Breast epithelium (tissue), 4 donors: ENCODE results near the gene SOCS7. TPM values are rescaled to one million over a fixed set of nuclear protein-coding genes. Genes with fewer than 3 reads are reported as not detected.

ENCODE experiments used
- DNase-seq, 2 donors: peaks; one replicate each; pipeline ENCODE4 v3.0.0-alpha.2; 2019; ENCODE audit warnings: low spot score in 2 of 2
- H3K27ac ChIP-seq, 2 donors: fragments of 200-600 bp; sonication (generic) in 1 of 2; one replicate each; pipeline ENCODE4 v1.5.1; 2016 to 2019; ENCODE audit warnings: mild to moderate bottlenecking in 1 of 2
- H3K27me3 ChIP-seq, 2 donors: fragments of 200-600 bp; sonication (generic) in 1 of 2; one replicate each; pipeline versions ENCODE4 v1.5.1 to v1.6.0; 2017 to 2019; ENCODE audit warnings: control low read depth in 1 of 2, mild to moderate bottlenecking in 1 of 2
- H3K36me3 ChIP-seq: fragments of 200-600 bp; one replicate; pipeline ENCODE4 v1.5.1; 2019
- H3K4me1 ChIP-seq, 2 donors: fragments of 200-600 bp; sonication (generic); one replicate each; pipeline ENCODE4 v1.5.1; 2016 to 2019; ENCODE audit warnings: control low read depth in 1 of 2
- H3K4me3 ChIP-seq, 3 donors: fragments of 200-600 bp; sonication (generic); 1 replicate in 2 of 3; 2 replicates in 1 of 3; pipeline ENCODE4 v1.5.1; 2016 to 2019; ENCODE audit warnings: mild to moderate bottlenecking in 3 of 3, moderate library complexity in 2 of 3
- H3K9me3 ChIP-seq, 2 donors: fragments of 200-600 bp; sonication (generic) in 1 of 2; one replicate each; pipeline ENCODE4 v1.5.1; 2016 to 2019; ENCODE audit warnings: control low read depth in 1 of 2
- CTCF ChIP-seq, 3 donors: fragments of 450-650 bp; IDR thresholded peaks; one replicate each; pipeline ENCODE4 v1.5.1; 2016 to 2017; ENCODE audit warnings: antibody characterized with exemption in 3 of 3, mild to moderate bottlenecking in 3 of 3, moderate library complexity in 3 of 3
- POLR2A ChIP-seq: fragments of 450-650 bp; IDR thresholded peaks from one replicate; pipeline ENCODE4 v1.6.1; 2016; ENCODE audit warnings: antibody characterized with exemption, mild to moderate bottlenecking, moderate library complexity
- POLR2AphosphoS5 ChIP-seq, 3 donors: sonication (generic); formaldehyde crosslinking; IDR thresholded peaks; one replicate each; pipeline ENCODE4 v1.6.1; 2017; ENCODE audit warnings: antibody characterized with exemption in 3 of 3
- intact Hi-C: fragments of 100-400 bp; cut with DNase I; formaldehyde crosslinking; loops from one replicate; pipeline ENCODE4 v1.15.1; 2023; ENCODE audit warnings: low total_unique reads
- total RNA-seq, 3 donors: library from RNA; depleted of rRNA; stranded (reverse); fragments of >200 nt; gene quantifications; one replicate each; pipeline ENCODE4 v1.1.0, GENCODE V29; 2016

The SOCS7 gene
- total RNA-seq, 3 donors from 2014 or later, result 9.9 to 24.0 (median 14.7) TPM

- H3K9me3 ChIP-seq, result no peaks in the 10 kb centered on the region
- H3K27ac ChIP-seq, result peak overlapping the region; percentile 83 to 88
- TF ChIP-seq POLR2AphosphoS5 (IDR thresholded peaks at IDR 0.05) (no peak), CTCF (IDR thresholded peaks at IDR 0.05) (no peak), POLR2A (no peak)
- no peaks in the 10 kb centered on the region for H3K36me3 ChIP-seq
- no peak for DNase-seq
- no peaks in the 10 kb centered on the region for H3K27me3 ChIP-seq
- H3K4me3 ChIP-seq, result peak overlapping the region; percentile 79 to 93 (median 88)
- H3K4me1 ChIP-seq, result peaks cover 10 to 14% of the 10 kb centered on the region in 2 donors
- intact Hi-C loops, result loop anchor here (10.0 kb wide), 1 partner anchor 56 kb away; no protein-coding TSS in a partner anchor
Measured at GRCh38 chr17:38428643-38429371, 77.2 kb downstream of the SOCS7 start.

- DNase-seq, result no peak
- intact Hi-C loops, result loop anchor here (10.0 kb wide), 1 partner anchor 55 kb away; no protein-coding TSS in a partner anchor
Measured at GRCh38 chr17:38429476-38430100, 77.9 kb downstream of the SOCS7 start.

GRCh38 chr17:38430316-38430715, 78.7 kb downstream of the SOCS7 start:
- no peak overlapping the region for H3K4me3 ChIP-seq

More at GRCh38 chr17:38429476-38430100, 77.9 kb downstream of the SOCS7 start:
- Histone ChIP-seq H3K4me1 (peaks cover 10 to 14% of the 10 kb centered on the region in 2 donors), H3K36me3 (no peaks in the 10 kb centered on the region), H3K27me3 (no peaks in the 10 kb centered on the region), H3K9me3 (no peaks in the 10 kb centered on the region), H3K4me3 (peak overlapping the region; percentile 79 to 93 (median 88)), H3K27ac (peak overlapping the region; percentile 83 to 88)
- TF ChIP-seq POLR2A (no peak), POLR2AphosphoS5 (IDR thresholded peaks at IDR 0.05) (no peak), CTCF (IDR thresholded peaks at IDR 0.05) (no peak)

GRCh38 chr17:38430822-38431221, 79.2 kb downstream of the SOCS7 start:
- Histone ChIP-seq H3K4me3 (no peak overlapping the region), H3K9me3 (no peaks in the 10 kb centered on the region), H3K27me3 (no peaks in the 10 kb centered on the region), H3K4me1 (peaks cover 10 to 14% of the 10 kb centered on the region in 2 donors), H3K36me3 (no peaks in the 10 kb centered on the region), H3K27ac (no peak overlapping the region)
- intact Hi-C loops, result no loop called here
- no peak for DNase-seq
- TF ChIP-seq CTCF (IDR thresholded peaks at IDR 0.05) (no peak), POLR2A (no peak), POLR2AphosphoS5 (IDR thresholded peaks at IDR 0.05) (no peak)

More at GRCh38 chr17:38430316-38430715, 78.7 kb downstream of the SOCS7 start:
- intact Hi-C loops, result no loop called here
- TF ChIP-seq CTCF (IDR thresholded peaks at IDR 0.05) (no peak), POLR2AphosphoS5 (IDR thresholded peaks at IDR 0.05) (no peak), POLR2A (no peak)
- peak overlapping the region; percentile 83 to 88 for H3K27ac ChIP-seq
- no peaks in the 10 kb centered on the region for H3K36me3 ChIP-seq
- H3K27me3 ChIP-seq, result no peaks in the 10 kb centered on the region
- H3K9me3 ChIP-seq, result no peaks in the 10 kb centered on the region
- no peak for DNase-seq
- H3K4me1 ChIP-seq, result peaks cover 10 to 14% of the 10 kb centered on the region in 2 donors
